Lower lobe of right lung (tissue), 2 donors: Measurements from ENCODE around the gene FAM124B. TPM values are rescaled to one million over a fixed set of nuclear protein-coding genes. Genes with fewer than 3 reads are reported as not detected.

Source experiments
- ATAC-seq, 2 donors: fragments of 200-7000 bp; cut with Tn5 transposase; one replicate each; pipeline ENCODE4 v1.9.1; 2020 to 2022; ENCODE audit warnings: mild to moderate bottlenecking in 2 of 2, moderate library complexity in 2 of 2
- DNase-seq: peaks from one replicate; pipeline ENCODE4 v3.0.0-alpha.2; 2020
- H3K27ac ChIP-seq: fragments of 200-600 bp; one replicate; pipeline ENCODE4 v1.8.0; 2022
- H3K27me3 ChIP-seq: fragments of 200-600 bp; one replicate; pipeline ENCODE4 v1.8.0; 2022; ENCODE audit warnings: low read depth
- H3K36me3 ChIP-seq: fragments of 200-600 bp; one replicate; pipeline ENCODE4 v1.8.0; 2022; ENCODE audit warnings: mild to moderate bottlenecking
- H3K4me1 ChIP-seq: fragments of 200-600 bp; one replicate; pipeline ENCODE4 v1.8.0; 2022
- H3K4me3 ChIP-seq: fragments of 200-600 bp; one replicate; pipeline ENCODE4 v1.8.0; 2022; ENCODE audit warnings: mild to moderate bottlenecking
- H3K9me3 ChIP-seq: fragments of 200-600 bp; one replicate; pipeline ENCODE4 v1.8.0; 2022
- CTCF ChIP-seq: fragments of 200-600 bp; IDR thresholded peaks from one replicate; pipeline ENCODE4 v1.8.0; 2022; ENCODE audit warnings: antibody characterized with exemption, mild to moderate bottlenecking
- intact Hi-C: fragments of 100-400 bp; cut with DNase I; formaldehyde crosslinking; loops from one replicate; pipeline ENCODE4 v1.11.0; 2022
- total RNA-seq: library from RNA; stranded (reverse); fragmentation: NEBNext Ultra II Directional; extraction: Animal tissue kit (Norgen Biotek cat#: 25700); gene quantifications from one replicate; pipeline ENCODE4 v1.2.1, GENCODE V29; 2021
- donor health status: DM: no; HTN: yes; CAD: no; lungs with severe emphysema.

Gene FAM124B
- total RNA-seq, 1 donor from 2014 or later = 4.8 TPM

GRCh38 chr2:224405841-224406370 lies 4.0 kb upstream of the FAM124B start:
- H3K36me3 ChIP-seq = no peaks in the 10 kb centered on the region
- no peak overlapping the region for H3K27ac ChIP-seq
- ATAC-seq = no peak
- H3K4me3 ChIP-seq = no peak overlapping the region
- H3K9me3 ChIP-seq = no peaks in the 10 kb centered on the region
- DNase-seq = no peak
- no peaks in the 10 kb centered on the region for H3K4me1 ChIP-seq
- intact Hi-C loops = no loop called here
- no peaks in the 10 kb centered on the region for H3K27me3 ChIP-seq
- TF ChIP-seq CTCF = no peak

- Histone ChIP-seq H3K4me1 (no peaks in the 10 kb centered on the region), H3K9me3 (no peaks in the 10 kb centered on the region), H3K27ac (no peak overlapping the region), H3K36me3 (no peaks in the 10 kb centered on the region), H3K4me3 (no peak overlapping the region), H3K27me3 (no peaks in the 10 kb centered on the region)
- intact Hi-C loops = no loop called here
- DNase-seq (no peak), ATAC-seq (peak in 1 of 2 donors; percentile 7)
- TF ChIP-seq CTCF = no peak
Measured at GRCh38 chr2:224405412-224405811, 3.5 kb upstream of the FAM124B start.

GRCh38 chr2:224404796-224405195 lies 2.9 kb upstream of the FAM124B start:
- no peak for TF ChIP-seq CTCF
- no peak overlapping the region for H3K27ac ChIP-seq
- H3K4me1 ChIP-seq = no peaks in the 10 kb centered on the region
- ATAC-seq = no peak
- no peak overlapping the region for H3K4me3 ChIP-seq
- no peaks in the 10 kb centered on the region for H3K9me3 ChIP-seq
- no peaks in the 10 kb centered on the region for H3K36me3 ChIP-seq
- H3K27me3 ChIP-seq = no peaks in the 10 kb centered on the region
- DNase-seq = no peak
- intact Hi-C loops = no loop called here

GRCh38 chr2:224403657-224404056 lies 1.8 kb upstream of the FAM124B start:
- Histone ChIP-seq H3K27ac (no peak overlapping the region), H3K36me3 (no peaks in the 10 kb centered on the region), H3K4me1 (no peaks in the 10 kb centered on the region), H3K4me3 (no peak overlapping the region), H3K9me3 (no peaks in the 10 kb centered on the region), H3K27me3 (no peaks in the 10 kb centered on the region)
- intact Hi-C loops = no loop called here
- ATAC-seq (no peak), DNase-seq (no peak)
- no peak for TF ChIP-seq CTCF

GRCh38 chr2:224400886-224401632 lies 848 bp downstream of the FAM124B start:
- no peaks in the 10 kb centered on the region for H3K4me1 ChIP-seq
- H3K9me3 ChIP-seq = no peaks in the 10 kb centered on the region
- intact Hi-C loops = no loop called here
- H3K36me3 ChIP-seq = no peaks in the 10 kb centered on the region
- ATAC-seq (peak in 1 of 2 donors; percentile 29), DNase-seq (no peak)
- peak overlapping the region; percentile 79 for H3K27ac ChIP-seq
- TF ChIP-seq CTCF = peak; percentile 9
- peak overlapping the region; percentile 54 for H3K4me3 ChIP-seq
- no peaks in the 10 kb centered on the region for H3K27me3 ChIP-seq
